Gastrocnemius medialis (tissue), 4 donors: ENCODE results near the gene BNC1.

Experiments
- CTCF ChIP-seq, 5 experiments: fragments of 450-650 bp in 3 of 5; fragments of 200-600 bp in 2 of 5; sonication (generic) in 2 of 5; IDR thresholded peaks in 4 of 5; conservative IDR thresholded peaks in 1 of 5; 1 replicate in 4 of 5; 2 replicates in 1 of 5; pipeline ENCODE4 v1.5.1; 2016 to 2019; ENCODE audit warnings: antibody characterized with exemption in 5 of 5, mild to moderate bottlenecking in 3 of 5, moderate library complexity in 3 of 5
- POLR2A ChIP-seq, 2 donors: fragments of 450-650 bp; IDR thresholded peaks; one replicate each; pipeline ENCODE4 v1.6.1; 2017; ENCODE audit warnings: antibody characterized with exemption in 2 of 2, mild to moderate bottlenecking in 2 of 2, moderate library complexity in 2 of 2

- no peak for TF ChIP-seq CTCF (IDR thresholded peaks at IDR 0.05 in 4 of 5, conservative IDR thresholded peaks at IDR 0.05 in 1 of 5)
- no peak for TF ChIP-seq POLR2A (IDR thresholded peaks at IDR 0.05)
Measured at GRCh38 chr15:83324799-83325198, 40.3 kb upstream of the BNC1 start.
